A549 treated with AZD9567 at 1 μM for 4 hours (cell line): ENCODE results near the gene ALDOA. TPM values are rescaled to one million over a fixed set of nuclear protein-coding genes. Genes with fewer than 3 reads are reported as not detected.

ENCODE experiments used
- total RNA-seq: library from RNA; stranded (reverse); fragments of 200-300 nt; extraction: Qiagen RNA extraction; gene quantifications from 5 replicates; pipeline ENCODE4 v1.2.3, GENCODE V29; 2022; ENCODE audit not compliant: insufficient read depth

The ALDOA gene
- total RNA-seq, result 1,612 to 1,913 TPM (median 1,799 TPM) in 5 replicates

DNA sequence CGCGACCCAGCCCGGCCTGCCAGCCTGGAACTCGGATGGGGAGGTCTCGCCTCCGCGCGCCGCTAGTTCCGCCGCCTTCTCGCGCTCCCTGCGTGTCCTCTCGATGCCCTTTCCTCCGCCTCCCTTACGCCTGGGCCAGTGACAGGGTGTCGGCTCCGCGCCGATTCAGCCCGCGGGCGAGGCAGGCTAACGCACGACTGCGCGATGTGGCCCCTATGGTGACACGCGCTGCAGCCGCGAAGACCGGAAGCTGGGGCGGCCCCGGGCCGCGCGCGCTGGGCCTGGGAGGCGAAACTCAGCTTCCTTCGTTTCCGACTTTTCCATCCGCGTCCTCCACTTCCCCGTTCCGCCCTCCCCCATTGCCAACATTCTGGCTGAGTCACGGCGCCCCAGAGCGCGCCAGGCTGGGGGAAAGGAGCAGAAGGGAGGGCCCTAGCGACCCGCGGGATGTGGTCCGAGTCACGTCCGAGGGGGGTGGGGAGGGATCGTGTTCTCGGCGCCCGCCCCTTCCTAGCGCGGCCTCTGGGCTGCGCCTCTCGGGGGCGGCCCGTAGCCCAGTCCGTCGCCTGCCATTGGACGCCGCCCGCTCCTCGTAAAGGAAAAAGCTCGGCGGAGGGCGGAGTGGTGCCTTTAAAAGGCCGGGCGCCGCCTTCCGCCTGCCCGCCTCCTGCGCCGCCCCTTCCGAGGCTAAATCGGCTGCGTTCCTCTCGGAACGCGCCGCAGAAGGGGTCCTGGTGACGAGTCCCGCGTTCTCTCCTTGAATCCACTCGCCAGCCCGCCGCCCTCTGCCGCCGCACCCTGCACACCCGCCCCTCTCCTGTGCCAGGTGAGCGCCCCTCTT, at the start of gene ALDOA:
ALDOA (plus strand) TSS at position 659 of the 841 bp plus-strand sequence. CDS start 1,138 bp downstream, outside the sequence.

DNA sequence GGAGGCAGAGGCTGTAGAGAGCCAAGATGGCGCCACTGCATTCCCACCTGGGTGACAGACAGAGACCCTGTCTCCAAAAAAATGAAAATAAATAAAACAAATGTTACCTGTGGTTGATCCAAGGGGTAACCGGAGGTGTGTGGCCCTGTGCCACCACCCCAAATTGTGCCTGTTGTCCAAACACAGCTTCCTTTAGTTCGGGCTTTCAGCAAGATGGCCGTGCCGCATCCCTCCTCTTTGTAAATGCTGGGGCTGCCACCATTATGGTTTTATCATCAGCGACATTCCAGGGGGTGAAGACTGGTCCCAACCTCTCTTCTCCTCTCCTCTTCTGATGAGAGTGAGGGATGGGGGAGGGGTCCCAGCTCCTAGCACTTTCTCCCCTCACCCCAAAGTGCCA, 42.7 kb upstream of the ALDOA start, which contains the start of gene C16orf92:
C16orf92 (plus strand) TSS at position 312 of the 400 bp plus-strand sequence. CDS start 143 bp downstream, outside the sequence.

DNA sequence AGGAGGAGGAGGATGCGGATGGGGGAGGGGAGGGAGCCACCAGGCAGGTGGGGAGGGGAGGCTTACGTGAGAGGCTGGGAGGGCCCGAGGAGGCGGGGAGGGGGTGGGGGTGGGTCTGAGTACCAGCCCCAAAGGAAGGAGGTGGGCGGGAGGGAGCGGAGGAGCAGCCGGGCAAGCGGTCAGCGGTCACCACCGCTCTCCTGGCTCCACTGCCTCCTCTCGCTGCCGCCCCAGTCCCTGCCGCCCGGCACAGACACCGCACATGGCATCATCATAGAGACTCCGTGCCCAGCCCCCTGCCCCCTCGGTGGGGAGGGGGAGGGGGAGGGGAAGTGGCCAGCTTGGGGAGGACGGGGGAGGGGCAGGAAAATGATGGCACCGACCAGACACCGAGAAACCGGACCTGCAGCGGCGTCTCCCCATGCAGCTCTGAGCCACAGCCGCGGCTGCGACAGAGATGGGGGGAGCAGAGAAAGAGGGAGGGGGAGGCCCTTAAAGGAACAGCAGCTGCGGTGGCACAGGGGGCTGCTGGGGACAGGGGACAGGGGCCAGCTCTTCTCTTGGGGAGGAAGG, 34.6 kb upstream of the ALDOA start, which contains the start of gene TLCD3B:
TLCD3B (minus strand) TSS at position 431 of the 573 bp plus-strand sequence. CDS start 744 bp downstream, outside the sequence.

DNA sequence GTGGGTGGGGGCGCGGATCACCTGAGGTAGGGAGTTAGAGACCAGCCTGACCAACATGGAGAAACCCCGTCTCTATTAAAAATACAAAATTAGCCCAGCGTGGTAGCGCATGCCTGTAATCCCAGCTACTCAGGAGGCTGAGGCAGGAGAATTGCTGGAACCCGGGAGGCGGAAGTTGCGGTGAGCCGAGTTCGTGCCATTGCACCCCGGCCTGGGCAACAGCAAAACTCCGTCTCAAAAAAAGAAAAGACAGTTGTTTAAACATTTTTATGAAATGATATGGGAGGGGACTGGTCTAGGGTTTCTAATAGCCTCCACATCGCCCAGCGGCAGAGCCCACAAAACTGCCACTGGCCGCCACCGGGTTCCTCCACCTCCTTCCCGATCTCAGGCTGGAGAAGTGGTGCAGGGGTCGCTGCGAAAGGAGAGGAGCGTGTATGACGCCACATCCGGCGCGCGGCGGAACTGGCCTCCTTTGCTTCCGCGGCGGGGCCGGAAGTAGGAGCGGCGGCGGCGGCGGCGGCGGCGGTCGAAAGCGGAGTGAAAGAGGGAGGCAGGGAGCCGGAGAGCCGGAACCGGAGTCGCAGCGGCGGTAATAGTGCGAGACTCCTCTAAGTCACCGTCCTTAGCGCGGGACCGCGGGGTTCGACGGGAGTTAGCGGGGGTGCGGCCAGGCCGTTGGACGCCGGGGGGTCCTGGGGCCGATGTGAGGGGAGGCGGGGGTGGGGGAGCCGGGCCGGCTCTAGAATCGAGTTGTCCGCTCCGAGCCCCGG, 10.1 kb downstream of the ALDOA start, which contains the start of gene PPP4C:
PPP4C (plus strand) TSS at position 492 of the 773 bp plus-strand sequence. CDS start 384 bp downstream, outside the sequence.

DNA sequence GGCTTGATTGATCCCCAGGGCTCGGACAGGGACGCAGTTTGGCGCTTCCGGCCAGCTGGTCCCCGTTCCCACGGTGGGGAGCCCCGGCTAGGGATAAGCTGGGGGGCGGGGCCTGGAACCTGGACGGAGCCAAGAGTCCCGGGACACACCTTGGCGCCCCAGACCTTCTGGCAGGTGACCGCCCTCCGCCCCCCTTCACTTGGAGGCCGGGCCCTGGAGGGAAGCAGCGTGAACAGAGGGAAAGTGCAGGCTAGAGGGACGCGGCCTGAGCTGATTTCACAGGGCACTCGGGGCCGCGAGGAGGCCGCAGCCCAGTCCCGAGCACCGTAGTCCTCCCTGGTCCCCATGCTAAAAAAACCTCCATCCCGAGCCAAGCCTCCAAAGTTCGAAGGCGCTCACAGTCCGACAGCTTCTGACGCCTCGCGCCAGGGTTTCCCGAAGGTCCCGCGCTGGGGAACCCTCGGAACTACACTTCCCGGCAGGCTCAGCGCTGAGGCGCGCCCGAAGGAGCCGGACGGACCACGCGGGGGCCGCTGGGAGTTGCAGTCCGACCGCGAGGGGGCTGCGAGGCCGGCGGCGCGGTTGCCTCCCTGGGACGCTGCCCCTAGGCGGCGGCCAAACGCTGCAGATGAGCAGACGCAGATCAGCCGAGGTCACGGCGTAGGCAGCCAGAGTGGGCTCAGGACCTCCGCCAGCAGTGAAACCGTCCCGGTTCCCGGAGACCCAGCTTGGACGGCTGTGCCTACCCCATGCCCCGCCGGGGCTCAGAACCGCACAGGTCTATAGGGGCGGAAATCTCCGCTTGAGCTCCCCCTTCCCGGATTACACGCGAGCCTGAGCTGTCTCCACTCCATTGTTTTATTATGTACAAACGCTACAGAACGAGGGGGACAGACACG, 26.2 kb downstream of the ALDOA start, which contains the start of gene TBX6:
TBX6 (minus strand) TSS at position 451 of the 899 bp plus-strand sequence. CDS start 731 bp downstream, outside the sequence.

DNA sequence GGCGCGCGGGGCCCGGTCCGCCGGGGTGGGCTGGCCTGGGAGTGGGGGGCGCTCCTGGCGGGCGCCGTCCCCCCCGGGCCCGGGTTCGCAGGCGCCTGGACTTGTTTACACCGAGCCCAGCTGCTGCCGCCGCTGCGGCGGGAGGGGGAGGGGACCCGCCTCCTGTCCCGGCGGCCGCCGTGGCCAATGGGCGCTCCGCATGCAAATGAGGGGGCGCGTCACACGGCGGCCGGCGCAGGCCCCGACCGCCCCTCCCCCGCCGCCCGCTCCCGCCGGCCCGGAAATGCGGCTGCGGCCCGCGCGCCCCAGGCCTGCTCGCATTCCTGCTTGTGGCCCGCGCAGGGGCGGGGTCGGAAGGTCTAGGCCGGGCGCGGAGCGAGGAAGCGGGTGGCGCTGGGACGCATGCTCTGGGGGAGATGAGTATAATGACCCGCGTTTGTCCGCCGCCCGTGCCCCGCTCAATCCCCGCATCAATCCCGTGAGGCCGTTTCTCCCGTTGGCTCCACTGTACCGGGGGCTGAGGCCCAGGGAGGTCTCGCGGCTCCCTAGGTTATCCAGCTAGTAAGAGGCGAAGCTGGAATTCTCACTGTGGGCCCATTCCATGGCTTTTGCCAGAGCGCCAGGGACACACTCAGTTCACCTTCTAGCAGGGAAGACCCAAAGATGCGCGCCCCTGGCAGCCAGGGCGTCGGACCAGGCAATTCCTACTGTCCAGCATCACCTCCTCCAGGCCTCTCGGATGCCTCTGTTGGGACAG, 30.7 kb downstream of the ALDOA start, which contains the start of gene YPEL3:
YPEL3 (minus strand) TSS at position 109 of the 757 bp plus-strand sequence. CDS start 731 bp downstream, outside the sequence.

DNA sequence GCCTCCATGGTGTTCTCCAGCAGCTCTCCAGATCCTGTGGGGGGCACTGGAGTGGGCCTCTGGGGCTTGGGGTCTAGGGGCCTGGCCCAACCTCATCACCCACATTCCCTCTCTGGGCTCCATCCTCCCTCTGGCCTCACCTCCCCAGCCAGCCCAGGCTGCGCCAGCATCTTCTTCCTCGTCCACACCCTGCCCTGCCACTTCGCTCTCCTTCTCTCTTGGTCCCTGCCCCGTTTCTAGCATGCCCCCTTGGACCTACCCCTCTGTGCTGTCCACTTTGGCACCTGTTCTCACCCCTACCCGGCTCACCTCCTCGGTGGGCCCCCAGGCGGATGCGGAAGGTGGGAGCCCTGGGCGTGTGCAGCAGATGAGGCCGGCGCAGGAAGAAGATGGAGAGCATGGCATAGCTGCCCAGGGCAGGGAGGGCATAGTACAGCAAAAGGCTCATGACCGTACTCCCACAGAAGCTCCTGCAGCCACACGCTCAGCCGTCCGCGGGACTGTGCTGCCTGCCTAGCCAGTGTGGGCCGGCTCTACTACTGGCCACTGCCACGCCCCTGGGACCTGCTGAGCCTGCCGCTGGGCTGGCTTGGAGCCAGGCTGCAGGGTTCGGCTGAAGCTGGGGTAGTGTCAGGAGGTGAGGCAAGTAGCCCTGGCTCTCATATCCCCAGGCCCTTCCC, 47.6 kb downstream of the ALDOA start, which contains the start of gene GDPD3:
GDPD3 (minus strand) TSS at position 507 of the 680 bp plus-strand sequence; CDS start at position 448, 59 bp downstream.

Other genes starting within 250 kb of the ALDOA start
- gene PAGR1, start 249.6 kb upstream of the ALDOA start, total RNA-seq, result 27.3 to 42.4 TPM (median 38.8 TPM) in 5 replicates
- 98.8 to 137 TPM (median 127 TPM) in 5 replicates for gene MVP, start 245.3 kb upstream of the ALDOA start, total RNA-seq
- gene CDIPT, start 202.5 kb upstream of the ALDOA start, total RNA-seq, result 57.2 to 95.0 TPM (median 91.4 TPM) in 5 replicates
- gene SEZ6L2, start 166.2 kb upstream of the ALDOA start, total RNA-seq, result 15.8 to 21.0 TPM (median 20.6 TPM) in 5 replicates
- gene ASPHD1, start 165.3 kb upstream of the ALDOA start, total RNA-seq, result 19.5 to 28.6 TPM (median 23.6 TPM) in 5 replicates
- 13.2 to 21.3 TPM (median 20.2 TPM) in 5 replicates for gene KCTD13, start 139.5 kb upstream of the ALDOA start, total RNA-seq
- 80.6 to 98.0 TPM (median 93.6 TPM) in 5 replicates for gene TMEM219, start 103.7 kb upstream of the ALDOA start, total RNA-seq
- gene TAOK2, start 91.9 kb upstream of the ALDOA start, total RNA-seq, result 23.1 to 35.4 TPM (median 34.5 TPM) in 5 replicates
- gene HIRIP3, start 70.1 kb upstream of the ALDOA start, total RNA-seq, result 12.8 to 15.6 TPM (median 14.2 TPM) in 5 replicates
- gene INO80E, start 69.5 kb upstream of the ALDOA start, total RNA-seq, result 87.3 to 104 TPM (median 98.6 TPM) in 5 replicates
- 1.8 to 2.3 TPM (median 2.2 TPM) in 4 of 5 replicates, not detected in the other for gene DOC2A, start 54.7 kb upstream of the ALDOA start, total RNA-seq
- gene C16orf92, start 42.6 kb upstream of the ALDOA start, total RNA-seq, result not detected in 5 replicates
- 0.25 to 0.43 TPM (median 0.38 TPM) in 4 of 5 replicates, not detected in the other for gene TLCD3B, start 34.5 kb upstream of the ALDOA start, total RNA-seq
- 138 to 146 TPM (median 142 TPM) in 5 replicates for gene PPP4C, start 10.2 kb downstream of the ALDOA start, total RNA-seq
- 0.12 to 0.32 TPM (median 0.22 TPM) in 4 of 5 replicates, not detected in the other for gene TBX6, start 26.2 kb downstream of the ALDOA start, total RNA-seq
- gene YPEL3, start 30.5 kb downstream of the ALDOA start, total RNA-seq, result 6.1 to 8.0 TPM (median 7.7 TPM) in 5 replicates
- 1.3 to 1.7 TPM (median 1.6 TPM) in 4 of 5 replicates, not detected in the other for gene GDPD3, start 47.8 kb downstream of the ALDOA start, total RNA-seq
- 26.5 to 32.3 TPM (median 32.1 TPM) in 5 replicates for gene MAPK3, start 57.5 kb downstream of the ALDOA start, total RNA-seq
- gene CORO1A, start 117.8 kb downstream of the ALDOA start, total RNA-seq, result 2.6 to 4.6 TPM (median 3.1 TPM) in 5 replicates
- gene BOLA2B, start 127.9 kb downstream of the ALDOA start, total RNA-seq, result 104 to 219 TPM (median 200 TPM) in 5 replicates
- 7.2 to 29.2 TPM (median 20.1 TPM) in 5 replicates for gene SLX1A, start 128.1 kb downstream of the ALDOA start, total RNA-seq
- gene SULT1A3, start 133.5 kb downstream of the ALDOA start, total RNA-seq, result 5.6 to 28.8 TPM (median 7.8 TPM) in 5 replicates
- 2.7 to 3.0 TPM (median 2.8 TPM) in 4 of 5 replicates, not detected in the other for gene NPIPB13, start 182.7 kb downstream of the ALDOA start, total RNA-seq